GM21423 (cell line): ENCODE data around the gene CPSF4.
"Not testable (repeated sequence)": the region's sequence is repeated elsewhere in the genome, so short reads cannot be mapped to it uniquely, and the experiment has no call there.

Source experiments
- ATAC-seq: cut with Tn5 transposase; IDR thresholded peaks from one replicate; pipeline ENCODE4 v1.9.1; 2021; ENCODE audit warnings: mild to moderate bottlenecking, moderate library complexity; ENCODE audit not compliant: unreplicated experiment

The CPSF4 gene

DNA sequence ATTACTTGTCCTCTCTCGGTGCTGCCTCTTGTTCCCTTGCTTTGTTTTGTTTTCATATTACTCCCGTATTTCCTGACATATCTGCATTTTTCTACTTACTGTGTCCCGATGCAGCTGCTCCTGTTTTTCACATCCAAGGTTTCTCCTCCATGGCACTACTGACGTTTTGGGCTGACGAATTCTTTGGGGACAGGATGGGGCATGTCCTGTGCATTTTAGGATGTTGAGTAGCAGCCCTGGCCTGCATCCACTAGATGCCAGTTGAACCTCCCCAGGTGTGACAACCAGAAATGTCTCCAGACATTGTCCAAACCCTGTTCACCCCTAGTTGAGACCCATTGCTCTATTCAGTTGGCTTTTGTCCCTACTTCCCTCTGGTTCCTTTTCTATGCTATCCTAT lies 46.4 kb downstream of the CPSF4 start:
- ATAC-seq = no peak

DNA sequence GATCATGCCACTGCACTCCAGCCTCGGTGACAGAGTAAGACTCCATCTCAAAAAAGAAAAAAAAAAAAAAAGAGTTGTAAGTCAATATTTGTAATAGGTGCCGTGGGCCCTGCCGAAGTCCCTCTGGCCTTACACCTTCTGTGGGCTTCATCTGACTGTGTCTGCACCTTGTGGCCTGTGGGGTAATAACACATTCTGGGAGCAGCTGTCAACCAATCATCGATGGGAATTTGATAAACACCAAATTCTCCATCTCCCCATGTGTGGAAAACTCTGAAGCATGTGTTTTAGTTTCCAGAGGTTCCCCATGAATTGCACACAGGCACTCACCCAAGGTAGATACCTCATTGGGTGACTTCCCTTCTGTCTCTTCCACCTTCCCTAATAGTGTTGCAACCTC lies 50.5 kb downstream of the CPSF4 start:
- no peak for ATAC-seq

GRCh38 chr7:99490878-99491277 lies 52.1 kb downstream of the CPSF4 start:
- ATAC-seq = no peak

DNA sequence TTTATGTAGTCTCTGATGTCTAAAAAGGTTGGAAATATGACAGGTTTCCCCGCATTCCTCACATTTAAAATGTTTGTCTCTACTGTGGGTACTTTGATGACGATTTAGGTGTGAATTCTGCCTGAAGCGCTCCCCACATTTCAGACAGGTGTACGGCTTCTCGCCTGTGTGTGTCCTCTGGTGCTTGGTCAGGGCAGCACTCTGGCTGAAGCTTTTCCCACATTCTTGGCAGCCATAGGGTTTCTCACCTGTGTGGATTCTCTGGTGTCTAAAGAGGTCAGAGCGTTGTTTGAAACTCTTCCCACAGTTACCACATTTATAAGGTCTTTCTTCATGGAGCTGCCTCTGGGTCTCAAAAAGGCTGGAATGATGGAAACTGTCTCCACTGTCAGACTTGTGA lies 55.1 kb downstream of the CPSF4 start:
- no peak for ATAC-seq

GRCh38 chr7:99497766-99498545 lies 59.2 kb downstream of the CPSF4 start:
- no peak for ATAC-seq

DNA sequence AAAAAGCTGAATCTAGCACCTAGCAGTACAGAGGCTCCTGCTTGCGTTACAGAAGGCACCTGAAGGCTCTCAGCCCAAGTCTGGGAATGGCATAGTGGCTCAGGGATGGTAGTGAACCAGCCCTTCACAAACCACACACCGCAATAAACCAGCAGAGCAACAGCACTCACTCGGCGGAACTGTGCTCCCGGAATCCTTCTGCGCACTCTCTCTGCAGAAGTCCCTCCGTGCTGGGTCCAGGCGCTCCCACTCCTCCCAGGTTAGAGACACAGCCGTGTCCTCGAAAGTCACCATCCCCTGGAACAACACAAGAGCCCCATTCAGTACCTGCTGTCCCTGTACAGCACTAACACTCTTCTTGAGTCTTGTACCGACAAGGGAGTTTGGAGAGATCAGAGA lies 59.8 kb downstream of the CPSF4 start:
- ATAC-seq = no peak

DNA sequence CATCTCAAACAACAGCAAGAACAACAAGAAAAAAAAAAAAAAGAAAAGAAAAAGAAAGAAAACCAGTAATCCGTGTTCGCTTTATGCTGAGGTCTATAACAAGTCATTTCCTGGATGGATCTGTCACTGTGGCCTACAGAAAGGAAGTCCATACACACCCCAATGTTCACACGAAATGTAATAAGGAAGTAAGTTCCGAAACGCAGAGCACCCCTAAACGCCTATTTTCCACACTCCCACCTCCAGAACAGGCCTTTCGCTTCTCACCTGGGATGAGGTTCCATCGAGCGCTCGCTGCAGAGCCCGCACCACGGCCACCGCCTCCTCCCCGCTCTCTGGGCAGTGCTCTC lies 60.6 kb downstream of the CPSF4 start:
- ATAC-seq = peak; percentile 12

DNA sequence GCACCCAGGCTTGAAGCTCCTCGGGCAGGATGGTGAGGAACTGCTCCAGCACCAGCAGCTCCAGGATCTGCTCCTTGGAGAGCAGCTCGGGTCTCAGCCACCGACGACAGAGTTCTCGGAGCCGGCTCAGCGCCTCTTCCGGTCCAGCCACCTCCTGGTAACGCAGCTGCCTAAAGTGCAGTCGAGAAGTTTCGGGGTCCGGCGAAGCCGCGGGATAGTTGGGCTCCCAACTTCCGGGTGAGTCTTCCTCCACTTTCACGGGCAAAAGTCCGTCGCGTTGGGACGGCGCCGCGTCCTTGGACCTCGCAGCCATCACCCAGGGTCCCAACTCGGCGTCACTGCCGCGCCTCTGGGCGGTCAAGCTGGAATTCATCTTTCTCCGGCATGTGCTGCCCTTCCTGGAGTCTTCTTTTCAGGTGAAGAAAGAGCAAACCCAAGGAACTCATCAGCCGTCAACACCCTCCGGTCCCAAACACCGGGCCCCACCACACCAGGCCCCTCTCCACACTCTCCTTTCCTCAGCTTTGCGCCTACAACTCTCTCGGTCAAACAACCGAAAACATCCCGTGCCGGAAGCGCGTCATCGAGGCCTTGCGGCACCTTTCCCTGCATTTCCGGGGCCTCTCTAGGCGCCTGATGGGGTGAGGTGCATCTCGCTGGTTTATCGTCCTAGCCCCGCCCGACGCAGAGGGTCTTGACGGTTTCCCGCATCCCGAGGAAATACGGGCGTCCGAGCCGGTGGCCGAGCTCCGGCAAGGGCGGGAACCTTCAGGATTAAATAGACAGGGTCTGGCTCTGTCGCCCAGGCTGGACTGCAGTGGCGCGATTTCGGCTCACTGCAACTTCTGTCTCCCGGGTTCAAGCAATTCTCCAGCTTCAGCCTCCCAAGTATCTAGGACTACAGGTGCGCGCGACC lies 61.2 kb downstream of the CPSF4 start, which contains the start of gene ZNF394:
Gene ZNF394 (minus strand): TSS at position 561 of the 916 bp plus-strand sequence. CDS start 188 bp downstream, at position 373.
- ATAC-seq = peak; percentile 41

- no peak for ATAC-seq
These were observed 61.9 kb downstream of the CPSF4 start for GRCh38 chr7:99500637-99501009.

- ATAC-seq = not testable (repeated sequence)
These were observed 62.5 kb downstream of the CPSF4 start for GRCh38 chr7:99501236-99501635.

DNA sequence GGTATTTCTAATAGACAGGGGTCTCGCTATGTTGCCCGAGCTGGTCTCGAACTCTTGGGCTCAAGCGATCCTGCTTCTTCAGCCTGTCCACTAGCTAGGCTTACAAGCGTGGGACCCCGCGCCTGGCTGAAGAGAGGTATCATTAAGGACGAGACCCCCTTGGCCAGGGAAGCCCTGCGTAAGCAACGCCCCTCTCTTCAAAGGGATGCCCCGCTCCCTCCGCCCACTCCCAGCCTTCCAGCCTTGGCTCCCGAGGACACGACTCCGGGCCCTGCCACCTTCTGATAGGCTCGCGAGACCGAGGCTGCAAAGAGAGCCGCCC lies 65.5 kb downstream of the CPSF4 start:
- no peak for ATAC-seq

DNA sequence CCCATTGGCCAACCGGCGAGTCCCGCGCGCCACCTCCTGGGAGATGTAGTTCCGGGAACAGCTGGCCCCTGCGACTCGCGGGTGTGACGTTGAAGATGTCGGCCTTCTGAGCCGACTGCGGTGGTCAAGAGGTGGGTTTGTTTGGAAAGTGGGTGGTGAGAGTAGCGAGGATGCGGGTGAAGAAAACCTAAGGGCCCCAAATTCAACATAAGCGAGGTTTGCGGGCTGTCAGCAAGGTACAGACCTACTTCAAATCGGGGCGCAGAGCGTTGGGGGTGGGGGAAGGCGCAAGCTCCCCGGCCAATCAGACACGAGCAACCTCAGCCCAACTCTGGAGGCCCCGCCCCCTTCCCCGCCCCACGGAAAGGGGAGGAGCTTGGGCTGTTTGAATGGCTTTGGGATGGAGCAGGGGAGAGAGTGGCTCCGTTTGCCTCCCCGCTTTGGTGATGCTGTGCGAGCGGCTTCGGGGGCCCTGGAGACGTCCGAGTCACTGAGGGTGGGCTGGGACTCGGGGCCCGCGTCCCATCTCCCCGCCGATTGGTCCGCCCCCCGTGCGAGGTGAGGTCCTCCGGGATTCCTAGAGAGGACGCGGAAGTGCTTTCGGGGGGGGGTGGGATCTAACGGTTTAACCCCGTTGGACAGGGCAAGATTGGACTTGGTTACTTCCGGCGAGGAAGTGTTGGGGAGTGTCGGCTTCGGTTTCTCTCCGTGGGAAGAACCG lies 66.0 kb downstream of the CPSF4 start, which contains the start of gene ZKSCAN5:
Gene ZKSCAN5 (plus strand): TSS at position 60 of the 721 bp plus-strand sequence. CDS start 1,383 bp downstream, outside the sequence.
- peak; percentile 76 for ATAC-seq

DNA sequence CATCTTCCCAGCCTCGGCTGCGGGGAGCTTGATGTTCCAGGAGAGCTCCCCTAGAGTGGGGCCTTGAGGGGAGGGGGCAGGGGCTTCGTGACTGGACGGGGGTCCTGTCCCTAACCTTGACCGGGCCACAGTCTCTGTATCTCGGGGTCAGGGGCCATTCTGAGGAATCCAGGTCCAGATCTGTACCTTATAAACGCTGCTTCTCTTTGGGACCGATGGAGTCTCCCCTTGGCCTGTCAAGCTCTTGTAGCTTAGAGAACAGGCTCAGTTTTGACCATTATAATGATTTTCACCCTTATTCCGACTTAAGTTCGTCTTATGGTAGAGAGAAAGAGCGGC lies 66.5 kb downstream of the CPSF4 start:
- ATAC-seq = no peak
